Lung (tissue), 12 donors: ENCODE data around the gene PCDHGA1. TPM values are rescaled to one million over a fixed set of nuclear protein-coding genes. Genes with fewer than 3 reads are reported as not detected.

Experiments
- ATAC-seq: fragments of 200-7000 bp; cut with Tn5 transposase; one replicate; pipeline ENCODE4 v1.9.1; 2020; ENCODE audit warnings: moderate number of reproducible peaks; ENCODE audit not compliant: insufficient read depth, low FRiP score
- DNase-seq, 3 donors: peaks; one replicate each; pipeline ENCODE4 v3.0.0-alpha.2; 2013 to 2017
- H3K27ac ChIP-seq, 2 donors: one replicate each; pipeline ENCODE4 v1.5.1; 2013; ENCODE audit warnings: mild to moderate bottlenecking in 2 of 2, moderate library complexity in 2 of 2, control low read depth in 1 of 2, inconsistent platforms in 1 of 2, low read depth in 1 of 2, low read length in 1 of 2
- H3K27me3 ChIP-seq, 3 donors: one replicate each; pipeline ENCODE4 v1.5.1; 2013; ENCODE audit warnings: low read length in 2 of 3; ENCODE audit not compliant: control insufficient read depth in 3 of 3, insufficient read depth in 3 of 3
- H3K36me3 ChIP-seq, 4 donors: one replicate each; pipeline ENCODE4 v1.5.1; 2013; ENCODE audit warnings: low read length in 4 of 4, mild to moderate bottlenecking in 1 of 4, moderate library complexity in 1 of 4; ENCODE audit not compliant: control insufficient read depth in 4 of 4, insufficient read depth in 4 of 4
- H3K4me1 ChIP-seq, 5 donors: one replicate each; pipeline ENCODE4 v1.5.1; 2013; ENCODE audit warnings: low read length in 5 of 5, mild to moderate bottlenecking in 2 of 5, moderate library complexity in 1 of 5; ENCODE audit not compliant: control insufficient read depth in 5 of 5, insufficient read depth in 5 of 5
- H3K4me3 ChIP-seq: one replicate; pipeline ENCODE4 v1.5.1; 2013; ENCODE audit warnings: mild to moderate bottlenecking, control low read depth, moderate library complexity
- H3K9ac ChIP-seq, 2 donors: one replicate each; pipeline ENCODE4 v1.5.1; 2013; ENCODE audit warnings: low read length in 2 of 2, control low read depth in 1 of 2; ENCODE audit not compliant: insufficient read depth in 1 of 2
- H3K9me3 ChIP-seq, 4 donors: one replicate each; pipeline ENCODE4 v1.5.1; 2013; ENCODE audit warnings: low read length in 3 of 4, mild to moderate bottlenecking in 1 of 4, moderate library complexity in 1 of 4; ENCODE audit not compliant: control insufficient read depth in 4 of 4, insufficient read depth in 3 of 4
- CTCF ChIP-seq: IDR thresholded peaks from 2 replicates; pipeline ENCODE4 v1.5.1; 2012; ENCODE audit warnings: mild to moderate bottlenecking; ENCODE audit errors: control extremely low read depth, extremely low read depth
- WGBS, 2 donors: extraction: QIAGEN DNeasy Blood & Tissue Kit; methylation state at CpG; one replicate each; pipeline ENCODE4 v1.1.7; 2013; 5-methylcytosine and 5-hydroxymethylcytosine counted together
- polyA plus RNA-seq, 2 donors: library from polyadenylated mRNA; stranded (reverse); fragments of 200-250 nt; gene quantifications; one replicate each; pipeline ENCODE4 v1.2.1, GENCODE V29; 2013
- total RNA-seq, 2 donors: library from RNA; depleted of rRNA in 1 of 2; stranded (reverse); fragments of >200 nt in 1 of 2; gene quantifications; one replicate each; pipeline ENCODE4 v1.2.1, GENCODE V29; 2014 to 2021
- donor health status: control.
- donor health status: control.
- donor health status: Bipolar disorder and iron deficiency.
- donor health status: healthy.
- donor health status: DM: yes; HTN: yes; CAD: no.

The PCDHGA1 gene
- total and polyA plus RNA-seq, 4 donors = 0.15 to 0.71 (median 0.36) TPM

GRCh38 chr5:141409598-141410306 lies 79.4 kb downstream of the PCDHGA1 start:
- 26 to 27% methylated on average over 64 of the region's 64 CpGs for WGBS, 2 donors
- no peak for DNase-seq
- Histone ChIP-seq H3K9ac (no peak overlapping the region), H3K36me3 (peaks cover 0 to 32% (median 0%) of the 10 kb centered on the region in 4 donors), H3K27me3 (peaks cover 0 to 7% (median 7%) of the 10 kb centered on the region in 3 donors), H3K4me1 (peaks cover 0 to 4% (median 0%) of the 10 kb centered on the region in 5 donors), H3K9me3 (peaks cover 0 to 56% (median 31%) of the 10 kb centered on the region in 4 donors), H3K4me3 (no peak overlapping the region), H3K27ac (no peak overlapping the region)
- no peak for TF ChIP-seq CTCF
- no peak for ATAC-seq

GRCh38 chr5:141411575-141411974 lies 81.3 kb downstream of the PCDHGA1 start:
- DNase-seq = no peak
- Histone ChIP-seq H3K27ac (no peak overlapping the region), H3K9me3 (peaks cover 0 to 51% (median 31%) of the 10 kb centered on the region in 4 donors), H3K4me1 (peaks cover 0 to 2% (median 0%) of the 10 kb centered on the region in 5 donors), H3K9ac (no peak overlapping the region), H3K27me3 (peaks cover 0 to 7% (median 7%) of the 10 kb centered on the region in 3 donors), H3K36me3 (peaks cover 0 to 30% (median 0%) of the 10 kb centered on the region in 4 donors), H3K4me3 (no peak overlapping the region)
- no peak for ATAC-seq
- 58 to 77% methylated on average over 3 of the region's 3 CpGs for WGBS, 2 donors
- TF ChIP-seq CTCF = no peak

- no peak for ATAC-seq
- H3K9ac ChIP-seq = no peak within 1 kb of the TSS
- no peak within 1 kb of the TSS for H3K4me3 ChIP-seq
- peaks cover 0 to 33% (median 0%) of the 10 kb centered on the region in 4 donors for H3K36me3 ChIP-seq
- no peak within 1 kb of the TSS for H3K27ac ChIP-seq
- TF ChIP-seq CTCF = peak; percentile 14
- peaks cover 0 to 54% (median 28%) of the 10 kb centered on the region in 4 donors for H3K9me3 ChIP-seq
- peak; percentile 60 to 67 (median 66) for DNase-seq
- peaks cover 0 to 7% (median 7%) of the 10 kb centered on the region in 3 donors for H3K27me3 ChIP-seq
- peaks cover 0 to 2% (median 0%) of the 10 kb centered on the region in 5 donors for H3K4me1 ChIP-seq
- WGBS, 2 donors = 14 to 16% methylated on average over 31 of the region's 31 CpGs
Measured at GRCh38 chr5:141412854-141413539, 82.7 kb downstream of the PCDHGA1 start, which contains the start of gene PCDHGA10. TSS of gene PCDHGA10 (plus strand) at chr5:141412987. CDS start at chr5:141413176, 189 bp downstream.
